HepG2 (cell line): ENCODE results near the gene CADM2. TPM values are rescaled to one million over a fixed set of nuclear protein-coding genes. Genes with fewer than 3 reads are reported as not detected.

ENCODE experiments used
- BRCA1 ChIP-seq: sonication (generic); formaldehyde crosslinking; IDR thresholded peaks from 2 replicates; pipeline ENCODE4 v1.4.0; 2020; ENCODE audit warnings: missing genetic modification reagents
- CREM ChIP-seq, 2 experiments: sonication (generic) in 1 of 2; formaldehyde crosslinking in 1 of 2; IDR thresholded peaks; 2 replicates each; pipeline versions ENCODE4 v1.4.0 to v1.6.1; 2016 to 2020; ENCODE audit warnings: antibody characterized with exemption in 1 of 2, mild to moderate bottlenecking in 1 of 2, missing genetic modification reagents in 1 of 2
- HNF1A ChIP-seq, 2 experiments: sonication (generic) in 1 of 2; formaldehyde crosslinking in 1 of 2; IDR thresholded peaks; 2 replicates each; pipeline versions ENCODE4 v1.4.0 to v1.6.1; 2016 to 2020; ENCODE audit warnings: borderline replicate concordance in 1 of 2, low read depth in 1 of 2, mild to moderate bottlenecking in 1 of 2, missing genetic modification reagents in 1 of 2
- HOXA3 ChIP-seq: sonication (generic); formaldehyde crosslinking; IDR thresholded peaks from 2 replicates; pipeline ENCODE4 v1.5.0; 2020; ENCODE audit warnings: missing genetic modification reagents
- IKZF4 ChIP-seq: sonication (generic); formaldehyde crosslinking; IDR thresholded peaks from 2 replicates; pipeline ENCODE4 v1.5.1; 2020; ENCODE audit warnings: borderline replicate concordance, mild to moderate bottlenecking, low read depth, missing genetic modification reagents; ENCODE audit errors: not compliant biosample characterization
- MED1 ChIP-seq: sonication (generic); formaldehyde crosslinking; IDR thresholded peaks from 2 replicates; pipeline ENCODE4 v1.4.0; 2020; ENCODE audit warnings: missing genetic modification reagents
- MYNN ChIP-seq: sonication (generic); formaldehyde crosslinking; IDR thresholded peaks from 2 replicates; pipeline ENCODE4 v1.4.0; 2020; ENCODE audit warnings: mild to moderate bottlenecking, low read depth, missing genetic modification reagents
- POGZ ChIP-seq: sonication (generic); formaldehyde crosslinking; IDR thresholded peaks from 2 replicates; pipeline ENCODE4 v1.4.0; 2020; ENCODE audit warnings: mild to moderate bottlenecking, missing genetic modification reagents
- RCOR2 ChIP-seq: IDR thresholded peaks from 2 replicates; pipeline ENCODE4 v1.6.1; 2016; ENCODE audit warnings: missing biosample characterization, missing genetic modification reagents
- SALL1 ChIP-seq: sonication (generic); formaldehyde crosslinking; IDR thresholded peaks from 2 replicates; pipeline ENCODE4 v1.8.0; 2022; ENCODE audit warnings: mild to moderate bottlenecking, missing genetic modification reagents
- SKI ChIP-seq: fragments of 450-650 bp; IDR thresholded peaks from one replicate; pipeline ENCODE4 v1.6.1; 2018; ENCODE audit warnings: mild to moderate bottlenecking; ENCODE audit not compliant: partially characterized antibody
- TBL1XR1 ChIP-seq: fragments of 150-350 bp; IDR thresholded peaks from 2 replicates; pipeline ENCODE4 v1.6.1; 2014; ENCODE audit warnings: borderline replicate concordance, low read length; ENCODE audit not compliant: partially characterized antibody
- THYN1 ChIP-seq: sonication (generic); formaldehyde crosslinking; IDR thresholded peaks from 2 replicates; pipeline ENCODE4 v1.8.1; 2023; ENCODE audit warnings: low read depth, mild to moderate bottlenecking, moderate library complexity, missing genetic modification reagents, borderline replicate concordance
- ZBTB44 ChIP-seq: sonication (generic); formaldehyde crosslinking; IDR thresholded peaks from 2 replicates; pipeline ENCODE4 v1.4.0; 2020; ENCODE audit warnings: missing genetic modification reagents
- ZC3H13 ChIP-seq: sonication (generic); formaldehyde crosslinking; IDR thresholded peaks from 2 replicates; pipeline ENCODE4 v1.8.1; 2023; ENCODE audit warnings: mild to moderate bottlenecking, missing genetic modification reagents, moderate library complexity
- ZFP62 ChIP-seq: sonication (generic); formaldehyde crosslinking; IDR thresholded peaks from 2 replicates; pipeline ENCODE4 v1.4.0; 2020; ENCODE audit warnings: missing genetic modification reagents
- ZNF10 ChIP-seq: sonication (generic); formaldehyde crosslinking; IDR thresholded peaks from 2 replicates; pipeline ENCODE4 v1.4.0; 2020; ENCODE audit warnings: mild to moderate bottlenecking, low read depth, missing genetic modification reagents, borderline replicate concordance
- ZNF160 ChIP-seq: sonication (generic); formaldehyde crosslinking; IDR thresholded peaks from 2 replicates; pipeline ENCODE4 v1.8.0; 2022; ENCODE audit warnings: mild to moderate bottlenecking, inconsistent platforms, missing genetic modification reagents
- ZNF577 ChIP-seq: sonication (generic); formaldehyde crosslinking; IDR thresholded peaks from 2 replicates; pipeline ENCODE4 v1.4.0; 2020; ENCODE audit warnings: mild to moderate bottlenecking, low read depth, missing genetic modification reagents, borderline replicate concordance
- ZNF879 ChIP-seq: sonication (generic); formaldehyde crosslinking; IDR thresholded peaks from 2 replicates; pipeline ENCODE4 v1.8.1; 2023; ENCODE audit warnings: missing genetic modification reagents
- ZSCAN31 ChIP-seq: sonication (generic); formaldehyde crosslinking; IDR thresholded peaks from 2 replicates; pipeline ENCODE4 v1.5.0; 2020; ENCODE audit warnings: low read depth, mild to moderate bottlenecking, missing genetic modification reagents
- polyA plus RNA-seq, 8 experiments: library from polyadenylated mRNA; depleted of rRNA in 3 of 8; stranded (reverse) in 7 of 8; unstranded in 1 of 8; fragments of >200 nt; fragmentation: Illumina TruSeq in 4 of 8; extraction: Trizol in 4 of 8; gene quantifications; 2 replicates each; pipeline versions ENCODE4 v1.2.1 to v1.2.3, GENCODE V29; 2011 to 2016; ENCODE audit warnings: low read depth in 4 of 8, missing spikeins in 1 of 8, mixed read lengths in 1 of 8; ENCODE audit not compliant: insufficient read depth in 1 of 8
- total RNA-seq, 5 experiments: library from RNA; depleted of rRNA; stranded (reverse); fragments of >200 nt; fragmentation: Illumina TruSeq; extraction: Trizol; gene quantifications; 2 replicates each; pipeline ENCODE4 v1.2.3, GENCODE V29; 2016; ENCODE audit warnings: low read depth in 1 of 5

CADM2 gene
- total and polyA plus RNA-seq, 2 of the 13 experiments (the other 11 are each of a cell fraction or from before 2014, with no cell fraction given): not detected

GRCh38 chr3:85007195-85008094 is 48.7 kb downstream of the CADM2 start (continued):
- TF ChIP-seq POGZ (peak; percentile 97), RCOR2 (CRISPR knock-in tag) (peak; percentile 83), ZC3H13 (CRISPR knock-in tag) (no peak), ZFP62 (CRISPR knock-in tag) (no peak), ZNF10 (CRISPR knock-in tag) (no peak), TBL1XR1 (peak; percentile 80), SKI (peak; percentile 71), ZSCAN31 (CRISPR knock-in tag) (no peak), IKZF4 (CRISPR knock-in tag) (no peak), ZNF160 (CRISPR knock-in tag) (no peak), HNF1A (IDR thresholded peaks at IDR 0.05; ENCODE audit: low read depth) (peak; percentile 42), HNF1A (CRISPR knock-in tag; IDR thresholded peaks at IDR 0.05; ENCODE audit: borderline replicate concordance) (no peak), MYNN (CRISPR knock-in tag) (no peak), SALL1 (peak; percentile 74; the same call in 1 of the 2 replicates), ZBTB44 (CRISPR knock-in tag) (no peak), THYN1 (CRISPR knock-in tag) (no peak), ZNF879 (no peak), HOXA3 (CRISPR knock-in tag) (no peak), ZNF577 (CRISPR knock-in tag) (no peak), MED1 (CRISPR knock-in tag) (peak; percentile 78), CREM (IDR thresholded peaks at IDR 0.05) (peak; percentile 66), CREM (CRISPR knock-in tag; IDR thresholded peaks at IDR 0.05) (no peak), BRCA1 (no peak)
